Hematopoietic multipotent progenitor cell (in vitro differentiated cells): ENCODE results near the gene SIRT3. TPM values are rescaled to one million over a fixed set of nuclear protein-coding genes. Genes with fewer than 3 reads are reported as not detected.
A peak's percentile ranks its signal among the peaks of the same experiment; 100 is the strongest.
"Not testable (repeated sequence)": the region's sequence is repeated elsewhere in the genome, so short reads cannot be mapped to it uniquely, and the experiment has no call there.

ENCODE experiments used
- DNase-seq, 3 donors: peaks; one replicate each; pipeline ENCODE4 v3.0.0-alpha.2; 2011 to 2015; ENCODE audit warnings: low read depth in 2 of 3, low spot score in 2 of 3
- total RNA-seq: library from RNA; depleted of rRNA; stranded (reverse); fragments of >200 nt; gene quantifications from one replicate; pipeline ENCODE4 v1.2.3, GENCODE V29; 2012

The SIRT3 gene
- total RNA-seq, 1 donor = 17.8 TPM

GRCh38 chr11:205221-206001 is 30.7 kb downstream of the SIRT3 start:
- DNase-seq = no peak

GRCh38 chr11:204587-205109 is 31.5 kb downstream of the SIRT3 start:
- no peak for DNase-seq

- DNase-seq = no peak
Measured at GRCh38 chr11:203945-204586, 32.1 kb downstream of the SIRT3 start.

- no peak for DNase-seq
Measured at GRCh38 chr11:203056-203944, 32.8 kb downstream of the SIRT3 start.

- no peak for DNase-seq
Measured at GRCh38 chr11:202490-202889, 33.7 kb downstream of the SIRT3 start.

GRCh38 chr11:201966-202365 is 34.2 kb downstream of the SIRT3 start:
- peak in 2 of 3 donors; percentile 34 to 57 for DNase-seq

GRCh38 chr11:200224-201003 is 35.7 kb downstream of the SIRT3 start:
- DNase-seq = no peak

- no peak for DNase-seq
Measured at GRCh38 chr11:199782-200181, 36.4 kb downstream of the SIRT3 start.

GRCh38 chr11:199004-199581 is 37.0 kb downstream of the SIRT3 start:
- no peak for DNase-seq

- no peak for DNase-seq
Measured at GRCh38 chr11:198236-198806, 37.8 kb downstream of the SIRT3 start.

GRCh38 chr11:197741-198235 is 38.4 kb downstream of the SIRT3 start:
- DNase-seq = no peak

GRCh38 chr11:196786-197731 is 39.1 kb downstream of the SIRT3 start:
- no peak for DNase-seq

GRCh38 chr11:193481-193880 is 42.7 kb downstream of the SIRT3 start:
- DNase-seq = not testable (repeated sequence)

GRCh38 chr11:192674-193128 is 43.4 kb downstream of the SIRT3 start, which contains the start of gene SCGB1C1:
TSS of gene SCGB1C1 (plus strand) at chr11:193078. CDS start at chr11:193100, 22 bp downstream.
- DNase-seq = not testable (repeated sequence)

- not testable (repeated sequence) for DNase-seq
Measured at GRCh38 chr11:191490-192478, 44.4 kb downstream of the SIRT3 start.

GRCh38 chr11:190546-190945 is 45.6 kb downstream of the SIRT3 start:
- not testable (repeated sequence) for DNase-seq

- not testable (repeated sequence) for DNase-seq
Measured at GRCh38 chr11:189843-190311, 46.3 kb downstream of the SIRT3 start.
